Natural killer cell (primary cell): ENCODE results near the gene PREX1. TPM values are rescaled to one million over a fixed set of nuclear protein-coding genes. Genes with fewer than 3 reads are reported as not detected.

Source experiments
- ATAC-seq, 3 donors: fragments of 150-1000 bp in 2 of 3; fragments of 200-7000 bp in 1 of 3; cut with Tn5 transposase; 1 replicate in 1 of 3; 2 replicates in 2 of 3; pipeline ENCODE4 v1.10.0; 2021; ENCODE audit warnings: mild to moderate bottlenecking in 2 of 3, moderate library complexity in 2 of 3
- DNase-seq, 2 donors: peaks; one replicate each; pipeline versions ENCODE4 v3.0.0 to v3.0.0-alpha.2; 2013 to 2021; ENCODE audit warnings: mixed read lengths in 1 of 2
- H3K27ac ChIP-seq: one replicate; pipeline ENCODE4 v1.5.1; 2013; ENCODE audit warnings: mild to moderate bottlenecking, low read length
- H3K27me3 ChIP-seq: one replicate; pipeline ENCODE4 v1.6.1; 2013; ENCODE audit warnings: low read length; ENCODE audit not compliant: control insufficient read depth, insufficient read depth
- H3K36me3 ChIP-seq: one replicate; pipeline ENCODE4 v1.6.1; 2013; ENCODE audit warnings: low read length; ENCODE audit not compliant: control insufficient read depth, insufficient read depth
- H3K4me1 ChIP-seq: one replicate; pipeline ENCODE4 v1.6.1; 2013; ENCODE audit warnings: low read length; ENCODE audit not compliant: control insufficient read depth, insufficient read depth
- H3K4me3 ChIP-seq: one replicate; pipeline ENCODE4 v1.5.1; 2013; ENCODE audit warnings: low read length
- H3K9me3 ChIP-seq: one replicate; pipeline ENCODE4 v1.6.1; 2013; ENCODE audit warnings: low read length; ENCODE audit not compliant: control insufficient read depth, insufficient read depth
- H3K27ac Mint-ChIP-seq, 2 donors: one replicate each; pipeline ENCODE4 v1.8.0; 2022; ENCODE audit warnings: mild to moderate bottlenecking in 2 of 2, mixed read lengths in 2 of 2, moderate library complexity in 1 of 2
- H3K27me3 Mint-ChIP-seq, 2 donors: one replicate each; pipeline ENCODE4 v1.8.0; 2022; ENCODE audit warnings: low read depth in 2 of 2, mixed read lengths in 2 of 2
- H3K36me3 Mint-ChIP-seq: one replicate; pipeline ENCODE4 v1.8.0; 2022; ENCODE audit warnings: mixed read lengths
- H3K4me1 Mint-ChIP-seq, 2 donors: one replicate each; pipeline ENCODE4 v1.8.0; 2022; ENCODE audit warnings: mixed read lengths in 2 of 2
- H3K4me3 Mint-ChIP-seq: one replicate; pipeline ENCODE4 v1.8.0; 2022; ENCODE audit warnings: mild to moderate bottlenecking, moderate library complexity, mixed read lengths
- H3K9me3 Mint-ChIP-seq, 2 donors: one replicate each; pipeline ENCODE4 v1.8.0; 2022; ENCODE audit warnings: mixed read lengths in 2 of 2
- CTCF ChIP-seq: fragments of 200-600 bp; IDR thresholded peaks from one replicate; pipeline ENCODE4 v1.8.0; 2022; ENCODE audit warnings: antibody characterized with exemption
- WGBS: methylation state at CpG from one replicate; pipeline ENCODE4 v1.1.7; 2013; ENCODE audit warnings: missing lambda C conversion rate; ENCODE audit not compliant: insufficient coverage; 5-methylcytosine and 5-hydroxymethylcytosine counted together
- intact Hi-C: fragments of 100-400 bp; cut with micrococcal nuclease; formaldehyde crosslinking; loops from one replicate; pipeline ENCODE4 v1.14.2; 2022
- total RNA-seq, 4 donors: library from RNA; stranded (reverse); fragments of 120-200 nt in 1 of 4; gene quantifications; one replicate each; pipeline versions ENCODE4 v1.2.3 to v1.2.4, GENCODE V29; 2013 to 2022

Gene PREX1
- total RNA-seq, 3 donors from 2014 or later (not counting 1 experiment from before 2014, with no cell fraction given) = 382 to 392 (median 389) TPM

GRCh38 chr20:48626938-48627736 is 200.7 kb downstream of the PREX1 start:
- 81% methylated on average over 18 of the region's 18 CpGs for WGBS
- Histone ChIP-seq H3K36me3 (peaks cover 86% of the 10 kb centered on the region), H3K4me3 (no peak overlapping the region)

GRCh38 chr20:48626226-48626937 is 201.4 kb downstream of the PREX1 start:
- Mint-ChIP-seq H3K36me3 (peaks cover 13% of the 10 kb centered on the region), H3K4me3 (no peak overlapping the region), H3K27ac (peak overlapping the region; percentile 73 to 75), H3K4me1 (peaks cover 21 to 23% of the 10 kb centered on the region in 2 donors), H3K9me3 (no peaks in the 10 kb centered on the region), H3K27me3 (no peaks in the 10 kb centered on the region)
- Histone ChIP-seq H3K27ac (no peak overlapping the region), H3K36me3 (peaks cover 78% of the 10 kb centered on the region), H3K4me3 (no peak overlapping the region), H3K4me1 (peaks cover 11% of the 10 kb centered on the region), H3K27me3 (no peaks in the 10 kb centered on the region), H3K9me3 (no peaks in the 10 kb centered on the region)
- no peak for TF ChIP-seq CTCF
- intact Hi-C loops = no loop called here
- DNase-seq (peak in 1 of 2 donors; percentile 62), ATAC-seq (peak in 1 of 3 donors; percentile 38)
- WGBS = 67% methylated on average over 24 of the region's 24 CpGs

More at GRCh38 chr20:48626938-48627736, 200.7 kb downstream of the PREX1 start:
- DNase-seq (no peak), ATAC-seq (no peak)
- Mint-ChIP-seq H3K4me1 (peaks cover 14 to 17% of the 10 kb centered on the region in 2 donors), H3K9me3 (no peaks in the 10 kb centered on the region), H3K36me3 (peaks cover 13% of the 10 kb centered on the region), H3K27me3 (no peaks in the 10 kb centered on the region), H3K4me3 (no peak overlapping the region), H3K27ac (peak overlapping the region; percentile 73 to 75)
- Histone ChIP-seq H3K4me1 (peaks cover 4% of the 10 kb centered on the region), H3K27ac (no peak overlapping the region), H3K9me3 (no peaks in the 10 kb centered on the region), H3K27me3 (no peaks in the 10 kb centered on the region)
- intact Hi-C loops = no loop called here
- no peak for TF ChIP-seq CTCF

GRCh38 chr20:48625136-48625900 is 202.5 kb downstream of the PREX1 start:
- Histone ChIP-seq H3K9me3 (peaks cover 2% of the 10 kb centered on the region), H3K36me3 (peaks cover 68% of the 10 kb centered on the region), H3K4me3 (no peak overlapping the region), H3K27ac (no peak overlapping the region), H3K27me3 (no peaks in the 10 kb centered on the region), H3K4me1 (peaks cover 22% of the 10 kb centered on the region)
- TF ChIP-seq CTCF = no peak
- H3K36me3 Mint-ChIP-seq = peaks cover 13% of the 10 kb centered on the region
- peak overlapping the region; percentile 73 to 75 for H3K27ac Mint-ChIP-seq
- no peak overlapping the region for H3K4me3 Mint-ChIP-seq
- 95% methylated on average over 29 of the region's 29 CpGs for WGBS
- intact Hi-C loops = no loop called here
- peaks cover 32 to 34% of the 10 kb centered on the region in 2 donors for H3K4me1 Mint-ChIP-seq
- no peak for DNase-seq
- ATAC-seq = no peak
- no peaks in the 10 kb centered on the region for H3K9me3 Mint-ChIP-seq
- no peaks in the 10 kb centered on the region for H3K27me3 Mint-ChIP-seq
